ENCODE results near the gene COMMD1.
"Not testable (repeated sequence)": the region's sequence is repeated elsewhere in the genome, so short reads cannot be mapped to it uniquely, and the experiment has no call there.

The COMMD1 gene

DNA sequence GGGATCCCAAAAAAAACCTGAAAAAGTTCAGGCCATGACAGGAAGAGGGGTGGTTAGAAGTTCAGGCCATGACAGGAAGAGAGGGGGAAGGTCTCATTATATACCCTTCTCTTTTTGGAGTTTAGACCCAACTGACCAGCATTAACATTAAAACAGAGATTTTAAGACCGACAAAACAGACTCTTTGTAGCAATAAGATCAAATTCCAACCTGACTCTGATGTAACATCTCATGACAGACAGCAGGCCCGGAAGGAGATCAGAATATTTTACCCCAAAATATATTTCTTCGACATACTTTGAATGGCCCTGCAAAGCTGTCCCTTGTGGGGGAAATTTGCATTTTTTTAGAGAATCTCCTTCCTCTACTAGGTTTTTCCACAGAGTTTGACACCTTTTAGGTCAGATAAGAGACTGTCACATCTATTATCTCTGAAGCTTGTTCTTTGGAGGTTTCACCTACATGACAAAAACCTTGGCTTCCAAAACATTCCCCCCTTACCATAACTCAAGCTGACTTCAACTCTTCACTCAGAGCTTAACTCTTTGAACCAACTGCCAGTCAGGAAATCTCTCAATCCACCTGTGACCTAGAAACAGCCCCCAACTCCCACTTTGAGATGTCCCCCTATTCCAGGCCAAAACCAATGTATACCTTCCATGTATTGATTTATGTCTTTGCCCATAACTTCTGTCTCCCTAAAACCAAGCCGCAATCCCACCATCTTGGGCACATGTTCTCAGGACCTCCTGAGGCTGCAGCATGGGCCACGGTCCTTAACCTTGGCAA, 239.4 kb downstream of the COMMD1 start:
- peak; percentile 25 for DNase-seq (ENCODE audit: low read depth)
- TF ChIP-seq, protein P1, sequence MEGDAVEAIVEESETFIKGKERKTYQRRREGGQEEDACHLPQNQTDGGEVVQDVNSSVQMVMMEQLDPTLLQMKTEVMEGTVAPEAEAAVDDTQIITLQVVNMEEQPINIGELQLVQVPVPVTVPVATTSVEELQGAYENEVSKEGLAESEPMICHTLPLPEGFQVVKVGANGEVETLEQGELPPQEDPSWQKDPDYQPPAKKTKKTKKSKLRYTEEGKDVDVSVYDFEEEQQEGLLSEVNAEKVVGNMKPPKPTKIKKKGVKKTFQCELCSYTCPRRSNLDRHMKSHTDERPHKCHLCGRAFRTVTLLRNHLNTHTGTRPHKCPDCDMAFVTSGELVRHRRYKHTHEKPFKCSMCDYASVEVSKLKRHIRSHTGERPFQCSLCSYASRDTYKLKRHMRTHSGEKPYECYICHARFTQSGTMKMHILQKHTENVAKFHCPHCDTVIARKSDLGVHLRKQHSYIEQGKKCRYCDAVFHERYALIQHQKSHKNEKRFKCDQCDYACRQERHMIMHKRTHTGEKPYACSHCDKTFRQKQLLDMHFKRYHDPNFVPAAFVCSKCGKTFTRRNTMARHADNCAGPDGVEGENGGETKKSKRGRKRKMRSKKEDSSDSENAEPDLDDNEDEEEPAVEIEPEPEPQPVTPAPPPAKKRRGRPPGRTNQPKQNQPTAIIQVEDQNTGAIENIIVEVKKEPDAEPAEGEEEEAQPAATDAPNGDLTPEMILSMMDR (IDR thresholded peaks at IDR 0.05; ENCODE audit: insufficient read depth, low read depth, low read length, missing control alignments), result no peak
- H3K4me3 ChIP-seq (ENCODE audit: low read depth, low read length), result no peak overlapping the region

DNA sequence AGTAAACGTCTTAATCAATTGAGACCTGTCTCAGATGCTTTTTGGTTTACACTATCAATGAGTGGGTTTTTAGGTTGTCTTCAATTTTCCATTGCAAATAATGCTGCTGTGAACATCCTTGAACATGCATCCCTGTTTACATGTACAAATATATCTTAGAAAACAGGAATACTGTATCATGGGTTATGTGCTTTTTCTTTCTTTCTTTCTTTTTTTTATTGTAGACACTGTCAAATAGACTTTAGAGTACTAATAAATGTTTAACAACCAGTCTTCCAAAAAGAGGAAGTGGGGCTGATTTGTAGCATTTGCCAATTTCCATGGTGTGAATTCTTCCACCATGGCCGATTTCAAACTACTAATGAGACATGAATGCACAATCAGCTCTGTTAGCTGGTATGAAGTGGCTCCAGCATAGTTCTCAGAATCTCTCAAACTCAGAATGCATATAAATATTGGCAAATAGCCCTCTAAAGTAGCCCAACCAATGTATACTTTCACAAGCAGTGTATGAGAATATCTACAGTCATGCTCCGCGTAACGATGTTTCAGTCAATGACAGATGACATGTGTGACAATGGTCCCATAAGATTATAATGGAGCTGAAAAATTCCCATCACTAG, 240.1 kb downstream of the COMMD1 start:
- TF ChIP-seq, protein P1 (IDR thresholded peaks at IDR 0.05; ENCODE audit: insufficient read depth, low read depth, low read length, missing control alignments), result no peak
- peak; percentile 56 for DNase-seq (ENCODE audit: low read depth)
- no peak overlapping the region for H3K4me3 ChIP-seq (ENCODE audit: low read depth, low read length)

DNA sequence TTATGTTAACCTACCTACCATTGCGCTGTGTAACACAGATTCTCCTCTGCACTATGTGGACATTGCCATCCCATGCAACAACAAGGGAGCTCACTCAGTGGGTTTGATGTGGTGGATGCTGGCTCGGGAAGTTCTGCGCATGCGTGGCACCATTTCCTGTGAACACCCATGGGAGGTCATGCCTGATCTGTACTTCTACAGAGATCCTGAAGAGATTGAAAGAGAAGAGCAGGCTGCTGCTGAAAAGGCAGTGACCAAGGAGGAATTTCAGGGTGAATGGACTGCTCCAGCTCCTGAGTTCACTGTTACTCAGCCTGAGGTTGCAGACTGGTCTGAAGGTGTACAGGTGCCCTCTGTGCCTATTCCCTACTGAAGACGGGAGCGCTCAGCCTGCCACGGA, 241.3 kb downstream of the COMMD1 start:
- not testable (repeated sequence) for DNase-seq (ENCODE audit: low read depth); H3K4me3 ChIP-seq (ENCODE audit: low read depth, low read length)

DNA sequence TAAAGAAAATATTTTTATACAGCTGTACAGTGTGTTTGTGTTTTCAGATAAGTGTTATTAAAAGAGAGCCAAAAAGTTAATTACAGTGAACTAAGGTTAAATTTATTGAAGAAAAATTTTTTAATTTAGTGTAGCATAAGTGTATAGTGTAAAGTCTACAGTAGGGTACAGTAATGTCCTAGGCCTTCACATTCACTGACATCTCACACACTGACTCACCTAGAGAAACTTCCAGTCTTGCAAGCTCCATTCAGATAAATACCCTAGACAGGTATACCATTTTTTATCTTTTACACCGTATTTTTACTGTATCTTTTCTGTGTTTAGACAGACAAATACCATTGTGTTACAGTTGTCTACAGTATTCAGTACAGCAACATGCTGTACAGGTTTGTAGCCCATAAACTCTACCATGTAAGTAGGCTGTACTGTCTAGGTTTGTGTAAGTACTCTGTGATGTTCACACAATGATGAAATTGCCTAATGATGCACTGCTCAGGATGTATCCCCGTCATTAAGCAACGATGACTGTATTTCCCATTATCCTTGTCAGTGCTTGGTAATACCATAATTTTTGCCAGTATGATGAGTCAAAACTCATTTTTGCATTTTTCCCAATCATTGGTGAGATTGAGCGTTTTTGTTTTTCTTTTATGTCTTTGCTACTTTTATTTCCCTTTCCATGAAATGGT, 242.3 kb downstream of the COMMD1 start:
- TF ChIP-seq, protein P1 (IDR thresholded peaks at IDR 0.05; ENCODE audit: insufficient read depth, low read depth, low read length, missing control alignments), result no peak
- H3K4me3 ChIP-seq (ENCODE audit: low read depth, low read length), result no peak overlapping the region
- DNase-seq (ENCODE audit: low read depth), result no peak

DNA sequence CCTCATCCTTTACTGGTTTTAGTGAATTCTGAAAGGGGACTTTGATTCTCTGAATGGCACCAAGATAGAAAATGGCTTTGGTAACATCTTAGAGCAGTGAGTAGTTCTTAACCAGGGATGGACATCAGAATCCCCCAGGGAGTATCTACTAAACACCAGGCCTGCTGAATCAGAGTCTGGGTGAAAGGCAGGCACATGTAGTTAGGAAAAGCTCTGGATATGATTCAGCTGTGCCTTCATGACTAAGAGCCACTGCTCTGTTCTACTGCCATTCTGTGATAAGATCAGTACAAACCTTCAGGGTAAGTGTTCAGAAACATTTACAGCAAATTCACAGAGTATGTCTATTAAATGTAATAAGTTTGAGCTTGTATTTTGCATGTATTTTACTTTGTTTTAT, 244.2 kb downstream of the COMMD1 start:
- H3K4me3 ChIP-seq (ENCODE audit: low read depth, low read length), result no peak overlapping the region
- peak; percentile 23 for DNase-seq (ENCODE audit: low read depth)
- TF ChIP-seq, protein P1 (IDR thresholded peaks at IDR 0.05; ENCODE audit: insufficient read depth, low read depth, low read length, missing control alignments), result no peak

DNA sequence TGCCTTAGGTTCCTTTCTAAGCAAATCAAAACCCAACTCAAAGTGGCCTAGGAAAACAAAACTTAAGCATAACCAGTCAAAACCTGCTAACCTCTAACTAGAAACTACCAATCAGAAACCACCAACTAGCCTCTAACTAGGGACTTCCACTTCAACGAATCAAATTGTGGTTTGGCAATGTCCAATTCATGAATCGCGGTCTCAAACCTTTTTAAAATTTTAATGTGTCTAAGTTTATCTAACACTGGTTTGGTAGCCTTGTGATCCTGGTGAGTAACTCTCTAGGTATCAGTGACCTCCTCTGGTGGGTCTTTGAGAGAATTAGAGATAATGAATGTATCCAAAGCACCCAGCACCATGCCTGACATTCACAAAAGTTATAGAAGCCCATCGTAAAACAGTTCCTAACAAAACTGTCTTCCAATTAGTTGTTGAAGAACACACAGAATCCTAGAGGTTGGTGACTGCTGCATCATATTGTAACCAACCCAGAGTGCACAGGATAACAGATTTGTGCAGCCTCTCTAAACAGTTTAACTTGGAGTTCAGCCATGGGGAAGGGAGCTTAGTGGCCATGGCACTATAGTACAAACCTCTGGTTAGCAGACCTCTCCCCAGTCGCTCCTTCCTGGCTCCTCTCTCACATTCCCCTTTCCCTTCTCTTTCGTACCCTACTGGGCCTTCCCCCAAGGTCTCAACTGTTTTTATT, 245.3 kb downstream of the COMMD1 start:
- TF ChIP-seq, protein P1 (IDR thresholded peaks at IDR 0.05; ENCODE audit: insufficient read depth, low read depth, low read length, missing control alignments), result no peak
- peak; percentile 47 for DNase-seq (ENCODE audit: low read depth)
- H3K4me3 ChIP-seq (ENCODE audit: low read depth, low read length), result no peak overlapping the region

DNA sequence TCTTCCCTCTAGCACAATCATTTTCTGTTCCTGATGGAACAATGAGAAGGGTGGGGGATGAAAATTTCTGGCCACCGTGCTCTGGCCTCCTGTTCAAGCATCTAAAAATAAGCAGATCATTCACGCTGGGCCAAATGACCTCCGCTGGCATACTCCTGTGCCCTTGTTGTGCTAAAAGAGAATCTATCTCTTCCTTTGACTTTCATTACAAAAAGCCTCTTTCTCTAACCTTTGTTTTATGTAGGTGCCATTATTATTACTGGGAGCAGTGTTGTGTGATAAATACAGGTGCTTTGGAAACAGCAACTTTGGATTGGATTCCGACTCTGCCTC, 245.8 kb downstream of the COMMD1 start:
- H3K4me3 ChIP-seq (ENCODE audit: low read depth, low read length), result no peak overlapping the region
- DNase-seq (ENCODE audit: low read depth), result no peak

More for the DNA sequence above, 245.8 kb downstream of the COMMD1 start:
- TF ChIP-seq, protein P1 (IDR thresholded peaks at IDR 0.05; ENCODE audit: insufficient read depth, low read depth, low read length, missing control alignments), result no peak

All from GM12865 (cell line).